Prostate gland (tissue), 2 donors: ENCODE results near the gene CTNNA3.
"Not testable (repeated sequence)": the region's sequence is repeated elsewhere in the genome, so short reads cannot be mapped to it uniquely, and the experiment has no call there.

ENCODE experiments used
- POLR2A ChIP-seq: fragments of 450-650 bp; IDR thresholded peaks from one replicate; pipeline ENCODE4 v1.6.1; 2016; ENCODE audit warnings: antibody characterized with exemption, mild to moderate bottlenecking
- TF ChIP-seq, protein P1 (sequence below), 4 experiments: fragments of 200-600 bp in 2 of 4; fragments of 450-650 bp in 2 of 4; sonication (generic) in 2 of 4; IDR thresholded peaks; 1 replicate in 3 of 4; 2 replicates in 1 of 4; pipeline ENCODE4 v1.5.1; 2016 to 2019; ENCODE audit warnings: antibody characterized with exemption in 4 of 4, mild to moderate bottlenecking in 2 of 4, moderate library complexity in 2 of 4

DNA sequence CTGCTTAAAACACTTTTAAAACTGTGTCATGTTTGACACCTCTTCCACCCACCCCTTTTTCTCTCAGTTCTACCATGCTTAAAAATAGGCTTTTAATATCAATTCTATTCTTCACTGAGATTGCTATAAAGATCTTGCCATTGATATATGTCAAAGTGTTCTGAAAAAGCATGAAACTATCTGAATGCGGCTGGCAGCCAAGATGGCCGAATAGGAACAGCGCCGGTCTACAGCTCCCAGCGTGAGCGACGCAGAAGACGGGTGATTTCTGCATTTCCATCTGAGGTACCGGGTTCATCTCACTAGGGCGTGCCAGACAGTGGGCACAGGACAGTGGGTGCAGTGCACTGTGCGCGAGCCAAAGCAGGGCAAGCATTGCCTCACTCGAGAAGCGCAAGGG is 137.7 kb downstream of the CTNNA3 start:
- TF ChIP-seq, protein P1, sequence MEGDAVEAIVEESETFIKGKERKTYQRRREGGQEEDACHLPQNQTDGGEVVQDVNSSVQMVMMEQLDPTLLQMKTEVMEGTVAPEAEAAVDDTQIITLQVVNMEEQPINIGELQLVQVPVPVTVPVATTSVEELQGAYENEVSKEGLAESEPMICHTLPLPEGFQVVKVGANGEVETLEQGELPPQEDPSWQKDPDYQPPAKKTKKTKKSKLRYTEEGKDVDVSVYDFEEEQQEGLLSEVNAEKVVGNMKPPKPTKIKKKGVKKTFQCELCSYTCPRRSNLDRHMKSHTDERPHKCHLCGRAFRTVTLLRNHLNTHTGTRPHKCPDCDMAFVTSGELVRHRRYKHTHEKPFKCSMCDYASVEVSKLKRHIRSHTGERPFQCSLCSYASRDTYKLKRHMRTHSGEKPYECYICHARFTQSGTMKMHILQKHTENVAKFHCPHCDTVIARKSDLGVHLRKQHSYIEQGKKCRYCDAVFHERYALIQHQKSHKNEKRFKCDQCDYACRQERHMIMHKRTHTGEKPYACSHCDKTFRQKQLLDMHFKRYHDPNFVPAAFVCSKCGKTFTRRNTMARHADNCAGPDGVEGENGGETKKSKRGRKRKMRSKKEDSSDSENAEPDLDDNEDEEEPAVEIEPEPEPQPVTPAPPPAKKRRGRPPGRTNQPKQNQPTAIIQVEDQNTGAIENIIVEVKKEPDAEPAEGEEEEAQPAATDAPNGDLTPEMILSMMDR (IDR thresholded peaks at IDR 0.05): not testable (repeated sequence)
- not testable (repeated sequence) for TF ChIP-seq POLR2A
